Measurements from ENCODE around the gene KRT75.

GRCh38 chr12:52434760-52435530, 774 bp upstream of the KRT75 start:
- TF ChIP-seq CTCF (IDR thresholded peaks at IDR 0.05; ENCODE audit: poor library complexity, severe bottlenecking), result no peak
- no peak for TF ChIP-seq REST (IDR thresholded peaks at IDR 0.05; ENCODE audit: borderline replicate concordance)
- no peak for TF ChIP-seq RAD21 (conservative IDR thresholded peaks at IDR 0.05)
- TF ChIP-seq EZH2 (IDR thresholded peaks at IDR 0.05; ENCODE audit: borderline replicate concordance, insufficient read depth, low read length, poor library complexity, severe bottlenecking), result no peak
- no peak for TF ChIP-seq EP300 (conservative IDR thresholded peaks at IDR 0.05; ENCODE audit: poor library complexity, severe bottlenecking)
- no peak for TF ChIP-seq TAF1 (IDR thresholded peaks at IDR 0.05; ENCODE audit: low read depth)
- TF ChIP-seq MXI1 (conservative IDR thresholded peaks at IDR 0.05; ENCODE audit: poor library complexity, severe bottlenecking), result no peak
- no peak for TF ChIP-seq POLR2AphosphoS5 (IDR thresholded peaks at IDR 0.05)
- no peak for TF ChIP-seq SMC3 (conservative IDR thresholded peaks at IDR 0.05; ENCODE audit: poor library complexity)

All from neural cell (in vitro differentiated cells).